Body of pancreas (tissue), 4 donors: ENCODE data around the gene MARCHF4. TPM values are rescaled to one million over a fixed set of nuclear protein-coding genes. Genes with fewer than 3 reads are reported as not detected.

Experiments used
- ATAC-seq: fragments of 150-250 bp; one replicate; pipeline ENCODE4 v1.9.1; 2016
- DNase-seq, 4 donors: peaks; one replicate each; pipeline ENCODE4 v3.0.0-alpha.2; 2019
- H3K27ac ChIP-seq, 4 donors: fragments of 200-600 bp; sonication (generic); 1 replicate in 3 of 4; 2 replicates in 1 of 4; pipeline versions ENCODE4 v1.5.1 to v1.6.1; 2016 to 2019; ENCODE audit warnings: mild to moderate bottlenecking in 1 of 4, mixed read lengths in 1 of 4, moderate library complexity in 1 of 4
- H3K27me3 ChIP-seq, 2 donors: fragments of 200-600 bp; sonication (generic); one replicate each; pipeline ENCODE4 v1.6.0; 2016; ENCODE audit warnings: mild to moderate bottlenecking in 1 of 2
- H3K36me3 ChIP-seq, 2 donors: fragments of 200-600 bp; sonication (generic); replicated peaks in 1 of 2; 2 replicates each; pipeline ENCODE4 v1.5.1; 2016; ENCODE audit warnings: low read depth in 2 of 2; ENCODE audit not compliant: insufficient read depth in 1 of 2
- H3K4me1 ChIP-seq: fragments of 200-600 bp; sonication (generic); one replicate; pipeline ENCODE4 v1.6.0; 2016
- H3K4me3 ChIP-seq, 2 donors: fragments of 200-600 bp; sonication (generic); 1 replicate in 1 of 2; 2 replicates in 1 of 2; pipeline ENCODE4 v1.5.1; 2016 to 2019
- H3K9me3 ChIP-seq, 3 donors: fragments of 200-600 bp; sonication (generic); 1 replicate in 2 of 3; 2 replicates in 1 of 3; pipeline ENCODE4 v1.5.1; 2016
- CTCF ChIP-seq, 7 experiments: fragments of 450-650 bp in 4 of 7; fragments of 200-600 bp in 3 of 7; sonication (generic) in 3 of 7; IDR thresholded peaks; one replicate each; pipeline ENCODE4 v1.5.1; 2016 to 2019; ENCODE audit warnings: antibody characterized with exemption in 7 of 7
- POLR2A ChIP-seq, 3 donors: fragments of 450-650 bp; IDR thresholded peaks; one replicate each; pipeline ENCODE4 v1.6.1; 2016; ENCODE audit warnings: antibody characterized with exemption in 3 of 3, mild to moderate bottlenecking in 2 of 3
- WGBS, 2 donors: methylation state at CpG; one replicate each; pipeline ENCODE4 v1.1.5; 2017; 5-methylcytosine and 5-hydroxymethylcytosine counted together
- intact Hi-C: fragments of 100-400 bp; cut with DNase I; formaldehyde crosslinking; loops from one replicate; pipeline ENCODE4 v1.15.1; 2023
- total RNA-seq, 2 donors: library from RNA; depleted of rRNA; stranded (reverse); fragments of >200 nt; gene quantifications; one replicate each; pipeline ENCODE4 v1.1.0, GENCODE V29; 2016

The MARCHF4 gene
- total RNA-seq, 2 donors from 2014 or later = 0.52 to 2.6 TPM

- WGBS, 2 donors = 86 to 98% methylated on average over 3 of the region's 3 CpGs
- H3K4me1 ChIP-seq = peaks cover 14% of the 10 kb centered on the region
- TF ChIP-seq CTCF (IDR thresholded peaks at IDR 0.05) (no peak), POLR2A (IDR thresholded peaks at IDR 0.05) (no peak)
- intact Hi-C loops = no loop called here
- H3K27me3 ChIP-seq = no peaks in the 10 kb centered on the region
- ATAC-seq (no peak), DNase-seq (no peak)
- no peaks in the 10 kb centered on the region for H3K36me3 ChIP-seq
- H3K4me3 ChIP-seq = no peak overlapping the region
- no peak overlapping the region for H3K27ac ChIP-seq
- no peaks in the 10 kb centered on the region for H3K9me3 ChIP-seq
Observed at GRCh38 chr2:216415541-216415940, 43.3 kb upstream of the MARCHF4 start.

- TF ChIP-seq POLR2A (IDR thresholded peaks at IDR 0.05) (no peak), CTCF (IDR thresholded peaks at IDR 0.05) (no peak)
- no peak overlapping the region for H3K4me3 ChIP-seq
- no peak for ATAC-seq
- H3K27ac ChIP-seq = no peak overlapping the region
- no peaks in the 10 kb centered on the region for H3K27me3 ChIP-seq
- peaks cover 14% of the 10 kb centered on the region for H3K4me1 ChIP-seq
- no peak for DNase-seq
- 76 to 94% methylated on average over 3 of the region's 3 CpGs for WGBS, 2 donors
- no peaks in the 10 kb centered on the region for H3K36me3 ChIP-seq
- H3K9me3 ChIP-seq = no peaks in the 10 kb centered on the region
- intact Hi-C loops = no loop called here
Observed at GRCh38 chr2:216414772-216415319, 42.6 kb upstream of the MARCHF4 start.

GRCh38 chr2:216413882-216414281 is 41.6 kb upstream of the MARCHF4 start:
- Histone ChIP-seq H3K4me3 (no peak overlapping the region), H3K4me1 (peaks cover 14% of the 10 kb centered on the region), H3K27me3 (no peaks in the 10 kb centered on the region), H3K9me3 (no peaks in the 10 kb centered on the region), H3K36me3 (no peaks in the 10 kb centered on the region), H3K27ac (no peak overlapping the region)
- no peak for TF ChIP-seq POLR2A (IDR thresholded peaks at IDR 0.05)
- TF ChIP-seq CTCF (IDR thresholded peaks at IDR 0.05) = no peak
- intact Hi-C loops = no loop called here
- DNase-seq (no peak), ATAC-seq (no peak)
- 79 to 84% methylated on average over 4 to 5 of the region's 5 CpGs for WGBS, 2 donors

GRCh38 chr2:216412022-216412999 is 40.0 kb upstream of the MARCHF4 start, which contains the start of gene SMARCAL1:
TSS of gene SMARCAL1 (plus strand) at chr2:216412484. CDS start at chr2:216414705, 2,221 bp downstream.
- Histone ChIP-seq H3K9me3 (no peaks in the 10 kb centered on the region), H3K27ac (peak within 1 kb of the TSS; percentile 88 to 98 (median 96)), H3K36me3 (no peaks in the 10 kb centered on the region), H3K4me3 (peak within 1 kb of the TSS; percentile 26 to 62), H3K27me3 (no peaks in the 10 kb centered on the region), H3K4me1 (peaks cover 14% of the 10 kb centered on the region)
- peak; percentile 98 to 99 (median 99) for DNase-seq
- 5 to 6% methylated on average over 48 to 56 of the region's 56 CpGs for WGBS, 2 donors
- ATAC-seq = peak; percentile 98
- intact Hi-C loops = no loop called here
- TF ChIP-seq POLR2A (IDR thresholded peaks at IDR 0.05) (peak in 2 of 3 donors; percentile 65 to 70), CTCF (IDR thresholded peaks at IDR 0.05) (peak in 1 of 7 experiments; percentile 14)
